Parathyroid adenoma (tissue), 2 donors: ENCODE results near the gene ANKRD18B.
"Not testable (repeated sequence)": the region's sequence is repeated elsewhere in the genome, so short reads cannot be mapped to it uniquely, and the experiment has no call there.

Experiments used
- H2AFZ ChIP-seq: fragments of 300-600 bp; sonication (generic); one replicate; pipeline ENCODE4 v1.7.0; 2017; ENCODE audit warnings: antibody characterized with exemption, mild to moderate bottlenecking
- H3K27ac ChIP-seq: fragments of 300-600 bp; sonication (generic); one replicate; pipeline ENCODE4 v1.7.0; 2017
- H3K27me3 ChIP-seq: fragments of 300-600 bp; sonication (generic); one replicate; pipeline ENCODE4 v1.7.0; 2017; ENCODE audit warnings: low read length; ENCODE audit not compliant: control insufficient read depth, insufficient read depth
- H3K36me3 ChIP-seq: fragments of 300-600 bp; sonication (generic); one replicate; pipeline ENCODE4 v1.7.0; 2017; ENCODE audit warnings: low read length; ENCODE audit not compliant: control insufficient read depth, insufficient read depth
- H3K4me1 ChIP-seq: fragments of 300-600 bp; sonication (generic); one replicate; pipeline ENCODE4 v1.7.0; 2017; ENCODE audit warnings: control low read depth
- H3K4me2 ChIP-seq: fragments of 300-600 bp; sonication (generic); one replicate; pipeline ENCODE4 v1.7.0; 2017; ENCODE audit warnings: low read length
- H3K4me3 ChIP-seq: fragments of 300-600 bp; sonication (generic); one replicate; pipeline ENCODE4 v1.7.0; 2017; ENCODE audit warnings: low read depth, low read length
- H3K79me2 ChIP-seq: fragments of 300-600 bp; sonication (generic); one replicate; pipeline ENCODE4 v1.7.0; 2017; ENCODE audit warnings: control low read depth
- H3K9ac ChIP-seq: fragments of 300-600 bp; sonication (generic); one replicate; pipeline ENCODE4 v1.7.0; 2017; ENCODE audit warnings: mild to moderate bottlenecking
- H3K9me3 ChIP-seq: fragments of 300-600 bp; sonication (generic); one replicate; pipeline ENCODE4 v1.7.0; 2017; ENCODE audit warnings: low read length; ENCODE audit not compliant: control insufficient read depth
- CTCF ChIP-seq: fragments of 300-600 bp; sonication (generic); IDR thresholded peaks from one replicate; pipeline ENCODE4 v1.7.0; 2017; ENCODE audit warnings: antibody characterized with exemption, mild to moderate bottlenecking
- donor health status: primary hyperparathyroidism.

ANKRD18B gene

GRCh38 chr9:33535541-33535940, 11.5 kb downstream of the ANKRD18B start:
- Histone ChIP-seq H3K9me3 (no peaks in the 10 kb centered on the region), H3K27ac (no peak overlapping the region), H3K4me1 (no peaks in the 10 kb centered on the region), H3K79me2 (no peaks in the 10 kb centered on the region), H3K4me3 (no peak overlapping the region), H3K4me2 (no peak overlapping the region), H2AFZ (no peak overlapping the region), H3K27me3 (no peaks in the 10 kb centered on the region), H3K36me3 (no peaks in the 10 kb centered on the region), H3K9ac (no peak overlapping the region)
- no peak for TF ChIP-seq CTCF

- H3K27me3 ChIP-seq, H3K27ac ChIP-seq, H3K79me2 ChIP-seq, H3K4me2 ChIP-seq, H2AFZ ChIP-seq, H3K9ac ChIP-seq, H3K9me3 ChIP-seq, H3K36me3 ChIP-seq, H3K4me3 ChIP-seq, H3K4me1 ChIP-seq: not testable (repeated sequence)
Measured at GRCh38 chr9:33543463-33543862, 19.4 kb downstream of the ANKRD18B start.

GRCh38 chr9:33545715-33546114, 21.7 kb downstream of the ANKRD18B start:
- not testable (repeated sequence) for H3K4me1 ChIP-seq, H3K9ac ChIP-seq, H2AFZ ChIP-seq, H3K4me3 ChIP-seq, H3K27me3 ChIP-seq, H3K36me3 ChIP-seq, H3K27ac ChIP-seq, H3K79me2 ChIP-seq, H3K9me3 ChIP-seq, H3K4me2 ChIP-seq

- not testable (repeated sequence) for H3K9me3 ChIP-seq, H2AFZ ChIP-seq, H3K27ac ChIP-seq, H3K4me2 ChIP-seq, H3K27me3 ChIP-seq, H3K4me1 ChIP-seq, H3K4me3 ChIP-seq, H3K36me3 ChIP-seq, H3K9ac ChIP-seq, H3K79me2 ChIP-seq
Measured at GRCh38 chr9:33548816-33549215, 24.8 kb downstream of the ANKRD18B start.

- H3K9me3 ChIP-seq, H3K4me2 ChIP-seq, H3K36me3 ChIP-seq, H3K27ac ChIP-seq, H3K4me1 ChIP-seq, H3K79me2 ChIP-seq, H2AFZ ChIP-seq, H3K4me3 ChIP-seq, H3K9ac ChIP-seq, H3K27me3 ChIP-seq: not testable (repeated sequence)
Measured at GRCh38 chr9:33549418-33549817, 25.4 kb downstream of the ANKRD18B start.

- H3K4me2 ChIP-seq, H2AFZ ChIP-seq, H3K4me3 ChIP-seq, H3K27me3 ChIP-seq, H3K4me1 ChIP-seq, H3K9me3 ChIP-seq, H3K27ac ChIP-seq, H3K9ac ChIP-seq, H3K36me3 ChIP-seq, H3K79me2 ChIP-seq: not testable (repeated sequence)
Measured at GRCh38 chr9:33551183-33551582, 27.1 kb downstream of the ANKRD18B start.

- H3K79me2 ChIP-seq, H3K4me2 ChIP-seq, H3K27ac ChIP-seq, H3K36me3 ChIP-seq, H3K27me3 ChIP-seq, H3K9me3 ChIP-seq, H3K4me1 ChIP-seq, H3K9ac ChIP-seq, H3K4me3 ChIP-seq, H2AFZ ChIP-seq: not testable (repeated sequence)
Measured at GRCh38 chr9:33552315-33552725, 28.3 kb downstream of the ANKRD18B start.

GRCh38 chr9:33560217-33560616, 36.2 kb downstream of the ANKRD18B start:
- not testable (repeated sequence) for H2AFZ ChIP-seq, H3K27me3 ChIP-seq, H3K79me2 ChIP-seq, H3K4me1 ChIP-seq, H3K4me2 ChIP-seq, H3K9ac ChIP-seq, H3K36me3 ChIP-seq, H3K4me3 ChIP-seq, H3K9me3 ChIP-seq, H3K27ac ChIP-seq

GRCh38 chr9:33562196-33562595, 38.1 kb downstream of the ANKRD18B start:
- not testable (repeated sequence) for H3K36me3 ChIP-seq, H3K27ac ChIP-seq

GRCh38 chr9:33567776-33568175, 43.7 kb downstream of the ANKRD18B start:
- not testable (repeated sequence) for H3K36me3 ChIP-seq, H3K27me3 ChIP-seq, H3K4me2 ChIP-seq, H3K9ac ChIP-seq, H3K4me1 ChIP-seq, H3K27ac ChIP-seq, H3K79me2 ChIP-seq, H3K9me3 ChIP-seq, H3K4me3 ChIP-seq, H2AFZ ChIP-seq

More at GRCh38 chr9:33562196-33562595, 38.1 kb downstream of the ANKRD18B start:
- H3K4me2 ChIP-seq, H3K79me2 ChIP-seq, H3K9ac ChIP-seq, H3K9me3 ChIP-seq, H3K27me3 ChIP-seq, H3K4me1 ChIP-seq, H3K4me3 ChIP-seq, H2AFZ ChIP-seq: not testable (repeated sequence)

- H3K79me2 ChIP-seq, H3K27me3 ChIP-seq, H3K9ac ChIP-seq, H3K4me3 ChIP-seq, H2AFZ ChIP-seq, H3K4me2 ChIP-seq, H3K9me3 ChIP-seq, H3K27ac ChIP-seq, H3K4me1 ChIP-seq, H3K36me3 ChIP-seq: not testable (repeated sequence)
Measured at GRCh38 chr9:33577786-33578185, 53.7 kb downstream of the ANKRD18B start.
